Measurements from ENCODE around the gene ARL5B.

ARL5B gene, protein sequence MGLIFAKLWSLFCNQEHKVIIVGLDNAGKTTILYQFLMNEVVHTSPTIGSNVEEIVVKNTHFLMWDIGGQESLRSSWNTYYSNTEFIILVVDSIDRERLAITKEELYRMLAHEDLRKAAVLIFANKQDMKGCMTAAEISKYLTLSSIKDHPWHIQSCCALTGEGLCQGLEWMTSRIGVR

DNA sequence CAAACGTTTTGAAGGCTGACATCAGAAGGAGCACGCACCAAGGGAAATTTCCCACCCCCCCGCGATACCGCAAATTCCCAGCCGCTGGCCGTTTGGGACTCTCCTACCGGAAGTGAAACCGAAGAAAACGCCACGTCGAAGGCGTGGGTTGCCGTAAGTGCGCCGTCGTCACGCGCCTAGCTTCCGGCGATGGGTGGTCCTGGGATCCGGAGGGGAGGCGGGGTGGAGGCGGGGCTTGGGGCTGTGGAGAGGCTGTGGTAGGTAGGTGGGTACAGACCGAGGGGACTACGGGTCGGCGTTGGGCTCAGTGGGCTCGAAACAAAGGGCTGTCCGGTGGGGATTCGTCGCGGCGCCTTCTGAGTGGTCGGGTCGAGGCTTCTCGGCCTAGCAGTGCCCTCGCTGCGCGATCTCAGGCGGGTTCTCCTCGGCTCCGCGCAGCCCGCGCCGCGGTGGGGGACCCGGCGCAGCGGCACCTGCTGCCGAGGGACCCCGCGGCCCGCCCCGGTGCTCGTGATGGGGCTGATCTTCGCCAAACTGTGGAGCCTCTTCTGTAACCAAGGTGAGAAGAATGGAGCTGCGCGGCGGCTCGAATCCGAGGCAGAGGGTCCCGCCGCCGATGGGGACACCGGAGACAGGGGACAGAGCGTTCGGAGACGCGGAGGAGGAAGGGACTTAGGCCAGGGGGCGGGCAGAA, at the start of gene ARL5B:
ARL5B (plus strand) TSS at position 307 of the 694 bp plus-strand sequence; CDS start at position 514, 207 bp downstream.
- no peak for TF ChIP-seq CTCF (IDR thresholded peaks at IDR 0.05; ENCODE audit: low read depth, low read length, missing control alignments)
- in situ Hi-C loops (cut with HindIII; ENCODE audit: low sequenced_read_pairs), result no loop called here
- peak within 1 kb of the TSS; percentile 97 for H3K4me3 ChIP-seq (ENCODE audit: low read depth, low read length)
- peak; percentile 98 for DNase-seq (ENCODE audit: low read depth)

DNA sequence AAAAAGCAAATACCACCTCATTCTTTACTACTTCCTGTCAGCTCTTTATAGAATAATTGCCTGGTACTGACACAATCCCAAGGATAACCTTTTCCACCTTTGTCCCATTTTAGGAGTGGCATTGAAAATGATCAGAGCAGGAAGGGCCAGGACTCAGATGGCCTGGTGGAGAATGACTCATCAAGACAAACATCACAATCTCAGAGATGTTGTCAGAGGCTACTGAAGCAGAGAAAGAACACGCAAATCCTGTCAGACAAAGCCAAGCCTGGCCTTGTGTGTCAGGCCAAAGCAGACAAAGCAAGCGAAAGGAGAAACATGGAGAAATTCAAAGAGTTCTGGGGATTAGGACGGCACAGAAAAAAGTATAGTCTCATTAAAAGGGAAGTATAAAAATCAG, 48.7 kb upstream of the ARL5B start:
- peak; percentile 42 for DNase-seq (ENCODE audit: low read depth)
- in situ Hi-C loops (cut with HindIII; ENCODE audit: low sequenced_read_pairs), result no loop called here
- H3K4me3 ChIP-seq (ENCODE audit: low read depth, low read length), result no peak overlapping the region
- TF ChIP-seq CTCF (IDR thresholded peaks at IDR 0.05; ENCODE audit: low read depth, low read length, missing control alignments), result no peak

DNA sequence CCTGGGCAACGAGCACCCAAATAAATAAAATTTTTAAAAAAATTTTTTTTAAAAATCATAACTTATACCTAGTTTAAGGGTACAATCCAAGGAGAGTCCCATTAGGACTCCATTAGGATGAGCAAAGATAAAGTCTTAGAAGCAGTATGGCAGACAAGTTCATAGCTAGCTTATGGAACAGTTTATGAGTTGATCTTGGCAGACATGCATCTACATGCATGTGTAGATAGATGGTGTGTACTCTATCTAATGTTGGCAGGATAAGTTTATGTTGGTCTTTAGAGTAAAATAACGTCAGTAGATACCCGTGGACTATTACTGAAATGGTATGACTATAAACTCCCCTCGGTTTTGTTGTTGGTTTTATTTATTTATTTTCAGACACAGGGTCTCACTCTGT, 48.1 kb upstream of the ARL5B start:
- no peak for DNase-seq (ENCODE audit: low read depth)
- TF ChIP-seq CTCF (IDR thresholded peaks at IDR 0.05; ENCODE audit: low read depth, low read length, missing control alignments), result no peak
- in situ Hi-C loops (cut with HindIII; ENCODE audit: low sequenced_read_pairs), result no loop called here
- no peak overlapping the region for H3K4me3 ChIP-seq (ENCODE audit: low read depth, low read length)

DNA sequence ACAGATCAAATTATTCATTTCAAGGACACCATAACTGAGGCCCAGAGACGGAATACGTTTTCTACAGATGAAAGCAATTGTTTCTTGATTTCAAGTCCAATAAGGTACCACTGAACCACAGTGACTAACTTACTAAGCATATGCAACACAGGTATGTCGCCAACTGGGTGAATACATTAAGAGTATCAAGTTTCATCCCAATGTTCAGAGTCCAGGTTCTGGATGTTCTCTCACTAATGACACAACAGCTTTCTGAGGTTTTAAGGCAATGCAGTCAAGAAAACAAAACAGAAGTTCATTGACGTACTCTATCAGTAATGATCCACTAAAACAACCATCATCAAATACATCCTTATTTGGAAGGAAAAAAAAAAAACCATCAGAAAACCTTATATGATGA, 43.6 kb upstream of the ARL5B start:
- DNase-seq (ENCODE audit: low read depth), result peak; percentile 23
- in situ Hi-C loops (cut with HindIII; ENCODE audit: low sequenced_read_pairs), result no loop called here

GRCh38 chr10:18616337-18616736, 42.9 kb upstream of the ARL5B start:
- DNase-seq (ENCODE audit: low read depth), result no peak
- in situ Hi-C loops (cut with HindIII; ENCODE audit: low sequenced_read_pairs), result no loop called here
- TF ChIP-seq CTCF (IDR thresholded peaks at IDR 0.05; ENCODE audit: low read depth, low read length, missing control alignments), result no peak
- H3K4me3 ChIP-seq (ENCODE audit: low read depth, low read length), result no peak overlapping the region

More for the DNA sequence above, 43.6 kb upstream of the ARL5B start:
- no peak overlapping the region for H3K4me3 ChIP-seq (ENCODE audit: low read depth, low read length)
- no peak for TF ChIP-seq CTCF (IDR thresholded peaks at IDR 0.05; ENCODE audit: low read depth, low read length, missing control alignments)

GRCh38 chr10:18619016-18619415, 40.2 kb upstream of the ARL5B start:
- H3K4me3 ChIP-seq (ENCODE audit: low read depth, low read length), result no peak overlapping the region
- in situ Hi-C loops (cut with HindIII; ENCODE audit: low sequenced_read_pairs), result no loop called here
- peak; percentile 83 for DNase-seq (ENCODE audit: low read depth)
- no peak for TF ChIP-seq CTCF (IDR thresholded peaks at IDR 0.05; ENCODE audit: low read depth, low read length, missing control alignments)

Data from astrocyte of the cerebellum (primary cell).